Left ventricle myocardium inferior (tissue), 1 donor: Measurements from ENCODE around the gene SLC8B1. TPM values are rescaled to one million over a fixed set of nuclear protein-coding genes. Genes with fewer than 3 reads are reported as not detected.

ENCODE experiments used
- DNase-seq: peaks from one replicate; pipeline ENCODE4 v3.0.0-alpha.2; 2020
- H3K27ac ChIP-seq: fragments of 200-600 bp; replicated peaks from 2 replicates; pipeline ENCODE4 v1.8.0; 2021
- H3K27me3 ChIP-seq: fragments of 200-600 bp; 2 replicates; pipeline ENCODE4 v1.8.0; 2021; ENCODE audit warnings: low read depth
- H3K36me3 ChIP-seq: fragments of 200-600 bp; 2 replicates; pipeline ENCODE4 v1.8.0; 2021
- H3K4me1 ChIP-seq: fragments of 200-600 bp; 2 replicates; pipeline ENCODE4 v1.8.0; 2021
- H3K4me3 ChIP-seq: fragments of 200-600 bp; 2 replicates; pipeline ENCODE4 v1.8.0; 2021; ENCODE audit warnings: mild to moderate bottlenecking, moderate library complexity
- H3K9me3 ChIP-seq: fragments of 200-600 bp; replicated peaks from 2 replicates; pipeline ENCODE4 v1.8.0; 2021
- intact Hi-C: fragments of 100-400 bp; cut with micrococcal nuclease; formaldehyde crosslinking; loops from one replicate; pipeline ENCODE4 v1.11.0; 2022
- microRNA-seq: library from miRNA; unstranded; fragments of <30 nt; microRNA quantifications from one replicate; pipeline ENCODE4 v1.2.0, GENCODE V29; 2020
- total RNA-seq: library from RNA; stranded (reverse); fragmentation: NEBNext Ultra II Directional; extraction: Animal tissue kit (Norgen Biotek cat#: 25700); gene quantifications from one replicate; pipeline ENCODE4 v1.2.1, GENCODE V29; 2021
- TF ChIP-seq, protein P1 (sequence below): fragments of 200-600 bp; IDR thresholded peaks from 2 replicates; pipeline ENCODE4 v1.8.0; 2021; ENCODE audit warnings: antibody characterized with exemption, mild to moderate bottlenecking, borderline replicate concordance
- donor health status: DM: no; HTN: yes; CAD: no; lungs with severe emphysema.

The SLC8B1 gene
- total RNA-seq, 1 donor from 2014 or later, result 9.2 TPM

DNA sequence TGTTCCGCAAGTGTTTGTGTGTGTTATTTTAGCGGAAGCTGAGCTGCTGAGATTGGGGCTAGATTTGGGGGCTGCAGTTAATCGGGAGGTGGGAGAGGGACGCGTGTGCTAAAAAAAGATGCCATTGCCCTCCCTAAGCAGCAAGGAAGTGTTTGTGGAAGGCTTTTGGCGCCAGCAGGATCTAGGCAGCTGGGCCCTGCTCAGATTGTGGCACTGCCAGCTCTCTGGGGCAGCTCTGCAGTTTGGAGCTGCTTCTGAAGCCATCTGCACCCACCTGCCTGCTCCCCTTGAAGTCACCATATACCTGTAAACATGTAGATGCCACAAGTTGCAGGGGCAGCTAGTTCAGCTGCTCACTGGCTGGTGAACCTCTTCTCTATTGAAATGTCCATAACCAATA lies 84.9 kb downstream of the SLC8B1 start:
- Histone ChIP-seq H3K27ac (peak overlapping the region; percentile 99), H3K27me3 (no peaks in the 10 kb centered on the region), H3K4me1 (peaks cover 95% of the 10 kb centered on the region), H3K36me3 (peaks cover 50% of the 10 kb centered on the region), H3K9me3 (peaks cover 16% of the 10 kb centered on the region), H3K4me3 (no peak overlapping the region)
- intact Hi-C loops, result no loop called here
- TF ChIP-seq, protein P1, sequence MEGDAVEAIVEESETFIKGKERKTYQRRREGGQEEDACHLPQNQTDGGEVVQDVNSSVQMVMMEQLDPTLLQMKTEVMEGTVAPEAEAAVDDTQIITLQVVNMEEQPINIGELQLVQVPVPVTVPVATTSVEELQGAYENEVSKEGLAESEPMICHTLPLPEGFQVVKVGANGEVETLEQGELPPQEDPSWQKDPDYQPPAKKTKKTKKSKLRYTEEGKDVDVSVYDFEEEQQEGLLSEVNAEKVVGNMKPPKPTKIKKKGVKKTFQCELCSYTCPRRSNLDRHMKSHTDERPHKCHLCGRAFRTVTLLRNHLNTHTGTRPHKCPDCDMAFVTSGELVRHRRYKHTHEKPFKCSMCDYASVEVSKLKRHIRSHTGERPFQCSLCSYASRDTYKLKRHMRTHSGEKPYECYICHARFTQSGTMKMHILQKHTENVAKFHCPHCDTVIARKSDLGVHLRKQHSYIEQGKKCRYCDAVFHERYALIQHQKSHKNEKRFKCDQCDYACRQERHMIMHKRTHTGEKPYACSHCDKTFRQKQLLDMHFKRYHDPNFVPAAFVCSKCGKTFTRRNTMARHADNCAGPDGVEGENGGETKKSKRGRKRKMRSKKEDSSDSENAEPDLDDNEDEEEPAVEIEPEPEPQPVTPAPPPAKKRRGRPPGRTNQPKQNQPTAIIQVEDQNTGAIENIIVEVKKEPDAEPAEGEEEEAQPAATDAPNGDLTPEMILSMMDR, result no peak
- no peak for DNase-seq

DNA sequence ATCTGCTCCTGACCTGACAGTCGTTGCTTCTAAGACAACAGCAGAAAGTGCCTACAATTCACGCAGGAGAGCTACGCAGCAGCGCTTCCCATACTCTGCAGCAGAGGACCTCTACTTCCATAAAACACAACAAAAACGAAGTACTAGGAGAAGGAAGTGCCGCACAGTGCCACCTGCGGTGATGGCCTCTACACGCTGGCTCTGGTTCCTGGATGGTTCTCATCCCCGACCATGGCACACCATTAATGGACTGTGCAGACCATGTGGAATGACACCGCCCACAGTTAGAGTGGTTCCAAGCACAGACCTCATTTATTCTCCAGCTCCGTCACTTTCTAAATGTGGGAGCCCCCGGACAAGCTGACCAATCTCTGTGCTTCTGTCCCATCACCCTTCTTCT lies 85.4 kb downstream of the SLC8B1 start:
- Histone ChIP-seq H3K9me3 (peaks cover 16% of the 10 kb centered on the region), H3K27me3 (no peaks in the 10 kb centered on the region), H3K27ac (peak overlapping the region; percentile 99), H3K4me3 (no peak overlapping the region), H3K4me1 (peaks cover 95% of the 10 kb centered on the region), H3K36me3 (peaks cover 50% of the 10 kb centered on the region)
- DNase-seq, result no peak
- TF ChIP-seq, protein P1, result no peak
- intact Hi-C loops, result no loop called here

DNA sequence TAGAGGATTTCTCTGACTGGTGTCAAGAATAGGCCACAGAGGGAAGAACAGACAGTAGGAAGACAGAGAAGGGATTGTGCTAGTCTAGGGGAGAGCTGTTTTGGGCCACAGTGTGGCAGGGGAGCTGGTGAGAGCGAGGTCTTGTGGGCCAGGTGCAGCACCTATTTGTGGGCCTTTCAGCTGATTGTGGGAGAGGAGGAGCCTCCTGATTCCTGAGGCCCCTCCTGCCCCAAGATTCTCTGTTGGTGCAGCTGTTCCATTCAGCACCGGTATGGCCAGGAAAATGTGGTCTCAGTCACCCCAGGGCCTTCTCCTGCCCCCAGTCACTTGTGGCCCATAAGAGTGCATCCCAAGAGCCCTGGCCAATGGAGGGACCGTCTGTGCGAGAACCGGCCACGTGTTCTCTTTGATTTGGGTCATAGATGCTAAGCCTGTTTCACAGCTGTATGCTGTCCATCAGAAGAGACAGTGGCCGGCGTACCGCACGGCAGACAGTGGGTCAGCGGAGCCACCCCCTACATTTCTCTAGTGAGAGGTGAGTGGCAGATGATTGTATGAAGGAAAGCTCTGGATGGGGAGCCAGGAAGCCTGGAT lies 86.0 kb downstream of the SLC8B1 start:
- H3K36me3 ChIP-seq, result peaks cover 46% of the 10 kb centered on the region
- peaks cover 98% of the 10 kb centered on the region for H3K4me1 ChIP-seq
- H3K27ac ChIP-seq, result peak overlapping the region; percentile 99
- intact Hi-C loops, result no loop called here
- no peak for DNase-seq
- H3K9me3 ChIP-seq, result peaks cover 12% of the 10 kb centered on the region
- TF ChIP-seq, protein P1, result no peak
- H3K27me3 ChIP-seq, result no peaks in the 10 kb centered on the region
- no peak overlapping the region for H3K4me3 ChIP-seq

Small RNAs within 50 kb of the gene (microRNA-seq; reads per million reads assigned to microRNA genes)
- 0.94 reads per million for gene MIR6762

Other genes with a start within 250 kb of the SLC8B1 start
- gene RASAL1, start 199.3 kb downstream of the SLC8B1 start, total RNA-seq, result not detected
- gene CFAP73, start 185.4 kb downstream of the SLC8B1 start, total RNA-seq, result not detected
- 34.7 TPM for gene DDX54, start 149.6 kb downstream of the SLC8B1 start, total RNA-seq
- gene RITA1, start 149.4 kb downstream of the SLC8B1 start, total RNA-seq, result 17.9 TPM
- 153 TPM for gene TPCN1, start 113.6 kb downstream of the SLC8B1 start, total RNA-seq
- 28.9 TPM for gene PLBD2, start 23.5 kb upstream of the SLC8B1 start, total RNA-seq
- not detected for gene SDS, start 68.8 kb upstream of the SLC8B1 start, total RNA-seq
- gene SDSL, start 87.3 kb upstream of the SLC8B1 start, total RNA-seq, result 13.3 TPM
- gene LHX5, start 136.8 kb upstream of the SLC8B1 start, total RNA-seq, result not detected